Left cardiac atrium (tissue), 4 donors: ENCODE measurements around the gene CABP1. TPM values are rescaled to one million over a fixed set of nuclear protein-coding genes. Genes with fewer than 3 reads are reported as not detected.

Experiments used
- ATAC-seq, 2 donors: fragments of 200-7000 bp; cut with Tn5 transposase; one replicate each; pipeline ENCODE4 v1.9.1; 2020; ENCODE audit warnings: mild to moderate bottlenecking in 2 of 2, moderate library complexity in 2 of 2
- DNase-seq: peaks from one replicate; pipeline ENCODE4 v3.0.0-alpha.2; 2020
- intact Hi-C, 2 donors: fragments of 100-400 bp; cut with DNase I; formaldehyde crosslinking; loops; one replicate each; pipeline versions ENCODE4 v1.14.1 to v1.15.1; 2022 to 2023
- total RNA-seq, 2 donors: library from RNA; stranded (reverse); fragmentation: NEBNext Ultra II Directional; extraction: Animal tissue kit (Norgen Biotek cat#: 25700); gene quantifications; one replicate each; pipeline ENCODE4 v1.2.1, GENCODE V29; 2021
- donor health status: DM: no; HTN: yes; CAD: no.
- donor health status: DM: no; HTN: yes; CAD: no; lungs with severe emphysema.
- donor health status: DM: yes; HTN: yes; CAD: no.
- donor health status: Dilated cardiomyopathy.

CABP1 gene
- total RNA-seq, 2 donors from 2014 or later: 1.5 to 4.6 TPM

DNA sequence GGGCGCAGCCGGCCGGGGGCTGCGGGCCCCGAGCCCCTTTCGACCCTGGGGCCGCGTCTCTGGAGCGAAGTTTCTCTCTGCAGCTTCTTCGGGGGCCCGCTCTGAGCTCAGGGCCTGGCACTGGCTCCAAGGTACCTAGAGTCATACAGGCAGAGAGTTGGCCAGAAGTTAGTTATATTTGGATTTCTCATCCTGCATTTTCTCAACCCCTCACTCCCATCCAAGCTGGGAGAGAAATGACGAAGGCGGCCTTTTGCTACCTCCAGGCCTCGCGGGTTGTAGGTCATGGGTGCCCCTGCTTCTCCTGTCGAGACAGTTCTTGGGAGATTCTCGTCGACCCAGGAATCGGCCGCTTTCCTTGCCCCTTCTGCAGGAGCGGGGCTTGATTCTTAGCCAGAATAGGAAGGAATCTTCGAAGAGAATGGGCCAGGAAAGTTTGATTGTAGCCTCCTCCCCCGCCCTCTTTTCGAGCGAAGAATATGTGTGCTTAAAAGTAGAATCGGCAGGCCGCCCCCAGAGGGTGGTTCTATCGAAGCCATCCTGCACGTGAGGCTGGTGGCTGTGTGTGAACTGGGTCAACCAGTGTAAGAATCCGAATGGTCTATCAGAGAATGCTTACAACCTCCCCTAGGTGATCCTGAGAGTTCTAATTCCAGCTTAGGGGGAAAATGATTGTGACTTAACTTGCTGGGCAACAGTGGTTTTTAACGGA, 47.3 kb downstream of the CABP1 start:
- DNase-seq (peak; percentile 41), ATAC-seq (no peak)
- intact Hi-C loops: no loop called here

DNA sequence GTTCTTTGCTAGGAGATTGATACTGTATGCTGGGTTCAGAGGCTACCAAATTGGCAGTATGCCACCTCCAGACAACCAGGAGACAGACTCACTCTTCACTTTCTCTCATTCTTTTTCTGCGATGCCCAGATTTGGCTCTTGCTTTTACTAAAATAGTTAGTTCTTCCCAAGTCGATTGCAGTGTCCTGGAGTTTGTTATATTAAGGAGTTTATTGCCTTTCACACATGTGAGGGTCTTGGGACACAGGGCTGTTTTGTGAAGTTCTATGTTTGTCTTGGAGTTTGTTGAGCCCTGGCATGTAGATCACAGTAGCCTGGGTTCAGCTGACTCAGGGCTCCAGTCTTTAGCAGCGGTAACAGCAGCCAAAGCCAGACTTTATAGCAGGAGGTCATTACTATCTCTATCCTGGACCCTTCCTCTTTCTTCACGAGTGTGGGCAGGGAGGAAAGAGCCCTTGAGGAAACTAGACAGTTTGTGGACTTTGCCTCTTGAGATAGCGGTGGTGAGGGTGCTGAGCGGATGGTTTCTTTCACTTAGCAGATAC, 48.2 kb downstream of the CABP1 start:
- DNase-seq: no peak
- intact Hi-C loops: no loop called here
- no peak for ATAC-seq

DNA sequence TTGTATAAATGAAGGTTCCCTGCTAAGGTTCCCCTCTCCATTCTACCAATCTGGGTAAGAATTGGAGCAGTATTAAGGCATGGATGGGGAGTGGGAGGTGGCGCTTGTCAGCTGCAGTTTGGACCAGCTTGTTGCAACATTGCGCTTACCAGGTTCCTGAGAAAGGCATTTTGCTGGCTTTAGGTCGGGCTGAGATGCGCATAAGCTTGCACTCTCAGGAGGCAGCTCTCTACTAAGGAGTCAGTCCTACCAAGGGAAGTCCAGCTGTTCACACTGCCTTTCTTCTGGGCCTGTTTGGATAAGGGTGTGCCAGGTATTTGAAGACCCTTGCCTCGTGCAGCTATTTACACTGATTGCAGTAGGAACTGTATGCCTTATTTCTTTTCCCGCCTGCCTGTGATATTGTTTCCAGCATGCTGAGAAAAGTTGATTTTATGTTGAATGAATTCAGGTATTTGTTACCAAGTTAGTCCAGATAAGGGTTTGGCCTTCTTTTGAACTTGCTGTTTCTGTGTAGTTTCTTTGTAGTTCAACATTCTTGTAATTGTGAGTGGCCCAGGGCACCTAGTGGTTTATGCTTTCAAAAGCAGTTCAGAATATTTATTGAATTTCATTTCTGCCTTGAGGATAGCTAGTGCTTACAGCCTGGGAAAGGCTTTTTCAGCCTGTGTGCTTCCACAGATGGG, 49.1 kb downstream of the CABP1 start:
- intact Hi-C loops: no loop called here
- no peak for ATAC-seq
- DNase-seq: no peak

DNA sequence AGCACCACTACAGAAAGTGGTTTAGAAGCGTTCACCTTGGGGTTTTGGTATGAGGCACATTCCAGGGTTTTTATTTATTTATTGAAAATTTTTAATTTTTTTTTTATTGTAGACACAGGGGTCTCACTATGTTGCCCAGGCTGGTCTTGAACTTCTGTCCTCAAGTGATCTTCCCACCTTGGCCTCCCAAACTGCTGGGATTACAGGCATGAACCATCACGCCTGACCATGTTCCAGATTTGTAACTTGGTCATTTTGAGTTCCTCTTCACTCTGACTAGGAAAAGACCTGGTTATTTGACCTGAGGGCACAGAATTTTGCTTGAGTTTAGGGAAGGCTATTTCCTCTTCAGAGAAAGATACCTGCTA, 49.6 kb downstream of the CABP1 start:
- intact Hi-C loops: no loop called here
- ATAC-seq (no peak), DNase-seq (no peak)

DNA sequence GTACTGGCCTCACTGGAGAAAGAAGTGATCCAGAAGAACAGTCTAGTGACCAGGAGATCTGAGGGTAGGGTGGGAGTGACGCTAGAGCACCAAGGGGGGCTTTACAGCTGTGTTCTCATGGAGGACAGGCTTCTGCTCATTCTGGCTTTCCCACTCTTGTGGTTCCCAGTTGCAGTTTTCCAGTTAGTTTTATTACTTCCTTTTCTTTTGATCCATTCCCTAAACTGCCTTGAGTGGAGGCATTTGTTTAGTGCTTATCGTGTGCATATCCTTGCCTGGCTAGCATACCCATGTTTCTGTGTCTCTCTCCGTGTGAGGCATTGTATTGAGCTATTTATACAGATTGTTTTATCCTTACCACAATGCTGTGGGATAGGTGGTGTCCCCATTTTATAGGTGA, 50.6 kb downstream of the CABP1 start:
- ATAC-seq (no peak), DNase-seq (no peak)
- intact Hi-C loops: no loop called here

DNA sequence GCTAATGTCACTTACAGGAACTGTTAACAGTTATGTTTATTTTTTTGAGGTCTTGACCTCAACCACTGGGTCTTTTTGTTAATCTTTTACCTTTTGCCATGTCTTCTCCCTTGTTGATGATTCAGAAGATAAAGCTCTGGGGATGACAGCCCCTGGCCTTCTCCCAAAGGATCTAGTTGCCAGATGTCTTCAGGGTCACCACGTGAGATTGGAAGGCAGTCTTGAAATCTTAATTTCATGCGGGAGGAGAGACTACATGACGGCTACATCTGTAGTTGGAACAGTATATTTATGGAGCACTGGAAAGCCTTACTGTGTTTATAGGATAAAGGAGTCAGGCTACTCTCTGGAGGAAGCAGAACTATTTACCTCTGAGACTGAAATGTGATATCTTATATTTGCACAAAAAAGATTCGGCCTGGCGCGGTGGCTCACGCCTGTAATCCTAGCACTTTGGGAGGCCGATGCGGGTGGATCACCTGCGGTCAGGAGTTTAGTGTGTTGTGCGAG, 52.2 kb downstream of the CABP1 start:
- ATAC-seq (no peak), DNase-seq (no peak)
- intact Hi-C loops: no loop called here

DNA sequence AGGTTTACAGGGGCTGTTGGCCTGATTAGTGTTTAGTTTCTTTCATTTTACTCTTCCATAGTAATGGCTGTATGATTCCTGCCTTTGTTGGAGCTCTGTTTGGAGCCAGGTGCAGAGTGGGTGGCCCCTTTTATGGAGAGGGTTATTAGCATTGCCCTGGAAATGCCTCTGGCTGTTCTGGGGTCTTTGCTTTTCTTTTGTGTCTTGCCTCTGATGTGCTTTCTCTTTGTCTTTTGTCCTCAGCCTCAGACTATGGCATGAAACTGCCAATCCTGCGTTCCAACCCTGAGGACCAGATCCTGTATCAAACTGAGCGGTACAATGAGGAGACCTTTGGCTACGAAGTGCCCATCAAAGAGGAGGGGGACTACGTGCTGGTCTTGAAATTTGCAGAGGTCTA, 53.4 kb downstream of the CABP1 start:
- ATAC-seq: no peak
- no peak for DNase-seq
- intact Hi-C loops: no loop called here

DNA sequence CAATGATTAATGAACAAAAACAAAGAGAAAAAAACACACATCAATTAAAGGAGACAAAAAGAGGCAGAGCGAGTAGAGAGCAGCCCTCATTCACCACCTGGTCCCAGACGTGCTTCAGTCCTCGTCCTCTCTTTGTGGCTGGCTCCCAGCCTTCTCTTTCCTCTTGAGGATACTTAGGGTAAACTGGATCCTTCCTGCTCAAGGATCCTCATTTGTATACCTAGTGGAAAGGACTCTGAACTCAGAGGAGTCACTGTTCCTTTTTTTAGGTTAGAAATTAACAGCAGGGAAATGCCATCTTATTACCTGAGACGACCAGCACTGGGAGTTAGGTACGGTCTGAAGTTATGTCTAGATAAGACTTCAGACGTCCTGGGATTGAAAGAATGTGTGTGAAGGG, 56.2 kb downstream of the CABP1 start:
- DNase-seq: no peak
- intact Hi-C loops: no loop called here
- ATAC-seq: no peak

DNA sequence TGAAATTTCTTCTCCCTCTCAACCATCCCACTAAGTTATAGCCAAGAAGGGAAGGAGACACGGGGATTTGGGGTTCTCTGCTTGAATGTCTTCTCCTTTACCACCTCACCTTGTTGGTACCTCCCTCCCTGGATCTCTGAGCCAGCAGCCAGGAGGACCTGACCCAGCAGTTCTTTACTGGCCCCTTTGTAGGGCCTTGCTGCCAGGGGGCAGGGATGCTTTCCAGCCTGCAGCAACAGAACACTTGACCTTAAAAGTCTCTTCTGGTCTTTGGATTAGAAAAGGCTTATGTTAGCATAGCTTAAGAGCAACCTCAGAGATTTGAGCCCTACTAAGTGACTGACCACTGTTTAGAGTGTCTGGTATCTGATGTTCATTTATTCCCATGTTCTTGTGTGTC, 56.9 kb downstream of the CABP1 start:
- DNase-seq (no peak), ATAC-seq (no peak)
- intact Hi-C loops: no loop called here

DNA sequence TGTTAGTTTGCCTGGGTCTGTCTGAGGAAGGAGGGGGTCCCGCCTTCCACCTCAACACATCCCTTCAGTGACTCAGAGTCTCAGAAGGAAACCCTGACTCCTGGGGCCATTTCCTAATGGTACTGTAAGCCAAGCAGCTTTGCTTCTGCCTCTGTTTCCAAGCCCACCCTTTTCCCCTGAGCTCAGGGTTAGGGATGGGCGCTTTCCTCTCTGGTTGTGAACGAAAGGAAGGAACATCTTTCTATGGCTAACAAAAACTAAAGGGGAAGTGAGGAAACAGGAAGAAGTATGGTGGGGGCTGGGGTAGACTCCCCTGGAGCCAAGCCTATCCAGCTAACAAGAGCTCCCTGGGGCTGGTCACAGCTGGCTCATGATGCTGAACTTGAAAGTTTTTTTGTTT, 58.2 kb downstream of the CABP1 start:
- intact Hi-C loops: no loop called here
- DNase-seq (no peak), ATAC-seq (peak in 1 of 2 donors; percentile 56)

DNA sequence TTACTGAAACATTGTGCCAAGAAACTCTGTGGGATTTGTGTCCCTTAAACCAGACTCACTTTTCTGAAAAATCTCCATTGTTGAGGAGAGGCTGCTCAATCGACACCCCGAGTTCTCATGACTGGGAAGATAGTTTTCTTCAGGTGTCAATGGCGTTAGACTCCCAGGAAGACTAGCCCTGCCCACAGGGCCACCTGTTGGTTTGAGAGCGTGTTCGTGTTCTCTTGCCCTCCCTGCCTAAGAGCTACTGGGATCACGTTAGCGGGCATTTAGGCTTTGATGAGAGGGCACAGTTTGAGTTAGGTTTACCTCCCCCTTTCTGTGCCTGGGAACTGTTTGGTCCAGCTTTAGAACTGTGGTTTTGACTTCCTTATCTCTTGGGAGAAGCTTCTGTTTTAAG, 59.1 kb downstream of the CABP1 start:
- intact Hi-C loops: no loop called here
- no peak for ATAC-seq
- no peak for DNase-seq

DNA sequence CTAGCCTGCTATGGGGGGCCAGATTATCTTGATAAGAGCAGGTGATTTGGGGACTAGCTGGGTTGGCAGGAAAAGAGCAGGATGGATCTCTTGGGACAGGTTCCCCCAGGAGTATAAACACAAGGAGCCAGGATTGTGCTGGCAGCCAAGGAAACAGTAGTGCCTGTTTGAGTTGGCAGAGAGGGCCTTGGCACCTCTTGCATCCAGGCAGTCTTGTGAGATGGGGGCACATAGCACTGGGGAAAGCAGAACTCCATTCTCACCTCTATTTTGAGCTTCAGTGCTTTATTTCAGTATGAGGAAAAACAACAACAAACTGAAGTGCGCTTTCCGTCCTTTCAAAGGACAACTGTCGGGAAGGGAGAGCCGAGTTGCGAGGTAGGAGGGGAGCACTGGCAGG, 60.5 kb downstream of the CABP1 start:
- peak in 1 of 2 donors; percentile 50 for ATAC-seq
- no peak for DNase-seq
- intact Hi-C loops: no loop called here

DNA sequence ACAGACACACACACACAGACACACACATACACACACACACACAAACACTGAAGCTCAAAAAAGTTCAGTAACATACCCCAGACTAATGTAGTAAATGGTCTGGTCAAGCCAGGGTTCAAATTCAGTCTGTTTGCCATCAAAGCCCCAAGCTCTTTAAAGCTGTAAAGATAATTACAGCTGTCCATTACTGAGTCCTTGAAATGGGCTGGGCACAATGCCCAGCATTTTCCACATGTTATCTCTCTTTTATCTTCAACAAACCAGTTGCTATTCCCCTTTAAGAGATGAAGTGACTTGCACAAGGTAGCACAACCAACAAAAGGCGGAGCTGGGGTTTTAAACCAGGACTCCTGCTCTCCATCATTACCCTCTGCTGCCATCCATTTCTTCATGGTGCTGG, 62.2 kb downstream of the CABP1 start:
- DNase-seq: no peak
- intact Hi-C loops: no loop called here
- ATAC-seq: no peak

DNA sequence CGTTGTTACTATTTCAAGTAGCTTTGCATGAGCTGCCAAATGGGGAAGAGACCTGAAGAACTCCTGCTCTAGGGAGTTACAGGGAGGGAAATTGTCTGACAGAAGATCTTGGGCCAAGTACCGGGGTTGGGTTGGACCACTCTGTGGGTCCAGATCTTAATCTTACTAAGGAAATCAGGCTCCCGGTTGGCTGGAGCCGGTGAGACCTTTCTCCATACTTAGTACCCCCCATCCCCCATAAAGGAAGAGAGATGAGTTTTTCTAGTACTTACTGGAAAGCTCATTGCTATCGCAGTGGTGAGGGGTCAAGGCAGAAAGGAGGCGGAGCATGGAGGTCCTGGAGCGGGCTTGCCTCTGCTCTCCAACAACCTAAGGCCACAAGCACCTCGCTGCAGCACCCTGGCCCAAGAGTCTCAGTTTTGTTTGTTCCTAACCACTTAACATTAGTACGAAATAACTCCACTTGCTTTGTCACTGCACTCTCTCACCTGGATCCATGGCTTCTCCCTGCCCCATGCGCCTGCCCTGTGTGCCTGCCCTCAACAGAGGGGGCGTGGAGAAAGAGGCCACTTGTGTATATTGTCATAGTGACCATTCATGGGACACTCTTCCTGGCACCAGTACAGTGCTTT, 63.0 kb downstream of the CABP1 start:
- ATAC-seq (no peak), DNase-seq (no peak)
- intact Hi-C loops: no loop called here

DNA sequence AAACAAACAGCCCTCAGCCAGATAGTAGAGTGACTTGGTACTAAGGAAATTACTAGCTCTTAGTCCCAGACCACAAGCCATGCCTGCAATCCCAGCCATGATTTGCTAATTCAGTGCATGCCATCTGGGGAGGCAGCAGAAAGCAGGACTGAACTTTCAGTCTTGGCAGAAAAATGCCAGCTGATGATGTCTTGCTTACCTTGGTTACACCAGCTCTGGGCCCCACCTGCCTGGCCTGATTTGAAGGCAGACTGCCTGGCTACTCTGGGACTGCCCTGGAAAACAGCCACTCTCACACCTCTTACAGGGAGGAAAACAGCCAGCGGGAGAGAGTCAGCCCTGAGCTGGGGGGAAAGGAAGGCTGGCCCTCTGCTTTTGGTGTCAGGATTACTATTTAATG, 65.2 kb downstream of the CABP1 start:
- intact Hi-C loops: no loop called here
- no peak for ATAC-seq
- no peak for DNase-seq

DNA sequence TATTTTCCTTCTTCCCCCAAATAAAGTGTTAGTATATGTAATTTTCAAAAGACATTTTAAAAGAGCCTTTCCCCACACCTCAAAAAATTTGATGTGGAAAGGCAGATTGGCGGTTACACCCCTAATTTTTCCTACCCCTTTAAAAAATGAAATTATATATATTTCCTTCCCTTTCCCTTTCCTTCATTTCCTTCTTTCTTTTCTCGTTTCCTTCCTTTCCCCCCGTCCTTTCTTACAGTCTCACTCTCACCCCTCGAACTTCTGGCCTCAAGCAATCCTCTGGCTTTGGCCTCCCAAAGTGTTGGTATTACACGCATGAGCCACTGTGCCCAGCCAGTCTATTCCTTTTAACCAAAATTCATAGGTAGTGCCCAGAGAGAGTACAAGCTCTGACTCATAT, 65.6 kb downstream of the CABP1 start:
- intact Hi-C loops: no loop called here
- no peak for DNase-seq
- no peak for ATAC-seq

DNA sequence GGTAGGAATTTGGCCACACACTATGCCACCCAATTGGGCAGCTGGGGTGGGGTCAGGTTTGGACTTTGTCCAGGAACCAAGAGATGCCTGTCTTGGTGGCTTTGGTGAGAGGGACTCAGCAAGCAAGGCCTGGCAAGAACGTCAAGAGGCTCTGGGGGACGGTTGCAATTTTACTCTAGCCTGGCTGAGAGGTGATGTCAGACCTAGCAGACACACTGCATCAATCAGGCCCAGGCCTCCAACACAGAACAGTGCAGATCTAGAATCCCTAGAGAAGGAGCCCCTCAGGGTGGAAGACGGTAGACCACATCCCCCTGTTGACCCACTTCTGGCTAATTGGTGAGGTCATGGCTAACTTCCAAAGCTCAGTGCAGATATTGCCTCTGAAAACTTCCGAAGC, 68.2 kb downstream of the CABP1 start:
- ATAC-seq: no peak
- intact Hi-C loops: no loop called here
- DNase-seq: no peak

DNA sequence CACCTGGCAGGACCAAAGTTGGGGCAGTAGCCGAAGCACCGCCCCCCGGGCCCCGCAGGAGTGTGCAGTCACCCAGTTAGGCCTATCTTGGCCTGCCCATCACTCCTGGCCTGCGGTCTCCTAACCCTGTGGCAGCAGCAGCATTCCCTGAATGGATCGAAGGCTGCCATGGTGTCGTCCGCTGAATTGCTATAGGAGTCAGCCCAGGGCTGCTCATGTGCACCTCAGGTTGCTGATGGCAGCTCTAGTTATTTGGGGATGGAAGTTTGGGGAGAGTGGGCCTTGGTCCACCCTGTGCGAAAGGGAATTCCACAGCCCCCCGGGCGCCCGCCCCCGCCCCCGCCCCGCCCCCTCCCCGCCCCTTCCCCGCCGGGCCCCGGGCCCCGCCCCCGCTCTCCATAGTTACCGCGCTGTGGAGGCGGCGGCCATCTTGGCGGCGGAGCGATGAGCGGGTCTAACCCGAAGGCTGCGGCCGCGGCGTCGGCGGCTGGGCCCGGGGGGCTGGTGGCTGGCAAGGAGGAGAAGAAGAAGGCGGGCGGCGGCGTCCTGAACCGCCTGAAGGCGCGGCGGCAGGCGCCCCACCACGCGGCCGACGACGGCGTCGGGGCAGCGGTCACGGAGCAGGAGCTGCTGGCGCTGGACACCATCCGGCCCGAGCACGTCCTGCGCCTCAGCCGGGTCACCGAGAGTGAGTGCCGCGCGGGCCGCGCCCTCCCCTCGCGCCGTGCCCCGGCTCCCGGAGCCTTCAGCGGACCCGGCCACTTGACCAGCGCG, 69.8 kb downstream of the CABP1 start, which contains the start of gene UNC119B:
TSS of gene UNC119B (plus strand) at position 428 of the 774 bp plus-strand sequence. CDS start at position 445, 17 bp downstream.
- intact Hi-C loops: no loop called here
- DNase-seq (peak; percentile 85), ATAC-seq (peak; percentile 94 to 95)

DNA sequence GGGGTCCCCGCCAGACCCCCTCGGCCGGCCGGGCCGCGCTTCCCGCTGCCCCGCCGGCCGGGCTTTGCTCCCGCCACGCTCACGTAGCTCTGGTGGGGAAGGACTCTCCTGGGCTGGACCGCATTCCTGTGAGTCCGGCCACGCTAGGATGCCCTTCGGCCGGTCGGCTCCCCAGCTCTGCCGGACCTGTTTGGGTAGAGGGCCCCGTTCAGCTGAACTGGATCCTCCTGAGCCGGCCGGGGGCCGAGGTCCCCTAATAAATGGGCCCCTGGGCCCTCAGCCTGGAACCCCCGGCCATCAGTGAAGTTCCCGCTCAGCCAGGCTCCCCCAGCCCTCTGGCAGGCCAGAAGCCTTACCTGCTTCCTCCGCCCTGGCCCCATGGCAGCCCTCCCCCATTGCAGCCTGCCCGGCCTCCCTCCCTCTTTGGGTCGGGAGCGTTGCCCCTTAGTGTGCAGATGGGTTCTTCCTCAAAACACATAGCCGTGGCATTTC, 70.4 kb downstream of the CABP1 start:
- DNase-seq (no peak), ATAC-seq (peak; percentile 36 to 42)
- intact Hi-C loops: no loop called here
